Osteocyte (in vitro differentiated cells): ENCODE data around the gene PTGS2. TPM values are rescaled to one million over a fixed set of nuclear protein-coding genes. Genes with fewer than 3 reads are reported as not detected.
"Not testable (repeated sequence)": the region's sequence is repeated elsewhere in the genome, so short reads cannot be mapped to it uniquely, and the experiment has no call there.

ENCODE experiments used
- DNase-seq: peaks from one replicate; pipeline ENCODE4 v3.0.0; 2021; ENCODE audit warnings: mixed read lengths; ENCODE audit not compliant: unreplicated experiment; ENCODE audit errors: extremely low spot score
- H3K27ac Mint-ChIP-seq: one replicate; pipeline ENCODE4 v1.8.0; 2021; ENCODE audit warnings: mild to moderate bottlenecking, mixed read lengths; ENCODE audit not compliant: unreplicated experiment
- H3K27me3 Mint-ChIP-seq: one replicate; pipeline ENCODE4 v1.8.0; 2021; ENCODE audit warnings: mixed read lengths; ENCODE audit not compliant: unreplicated experiment
- H3K36me3 Mint-ChIP-seq: one replicate; pipeline ENCODE4 v1.8.0; 2021; ENCODE audit warnings: mixed read lengths; ENCODE audit not compliant: unreplicated experiment
- H3K4me1 Mint-ChIP-seq: one replicate; pipeline ENCODE4 v1.8.0; 2021; ENCODE audit warnings: mixed read lengths; ENCODE audit not compliant: unreplicated experiment
- H3K4me3 Mint-ChIP-seq: one replicate; pipeline ENCODE4 v1.8.0; 2021; ENCODE audit warnings: mild to moderate bottlenecking, moderate library complexity, mixed read lengths; ENCODE audit not compliant: unreplicated experiment
- H3K9me3 Mint-ChIP-seq: one replicate; pipeline ENCODE4 v1.8.0; 2021; ENCODE audit warnings: mixed read lengths; ENCODE audit not compliant: unreplicated experiment
- total RNA-seq: library from RNA; stranded (reverse); gene quantifications from 2 replicates; pipeline ENCODE4 v1.2.1, GENCODE V29; 2021
- TF ChIP-seq, protein P1 (sequence below): fragments of 200-600 bp; sonication (generic); IDR thresholded peaks from 2 replicates; pipeline ENCODE4 v1.5.0; 2021; ENCODE audit warnings: antibody characterized with exemption, mild to moderate bottlenecking, moderate library complexity

Gene PTGS2
- total RNA-seq, 1 donor from 2014 or later = 4.3 TPM

- DNase-seq = no peak
- Mint-ChIP-seq H3K27ac (no peak overlapping the region), H3K4me1 (no peaks in the 10 kb centered on the region), H3K4me3 (no peak overlapping the region), H3K9me3 (no peaks in the 10 kb centered on the region), H3K36me3 (peaks cover 5% of the 10 kb centered on the region), H3K27me3 (no peaks in the 10 kb centered on the region)
- TF ChIP-seq, protein P1, sequence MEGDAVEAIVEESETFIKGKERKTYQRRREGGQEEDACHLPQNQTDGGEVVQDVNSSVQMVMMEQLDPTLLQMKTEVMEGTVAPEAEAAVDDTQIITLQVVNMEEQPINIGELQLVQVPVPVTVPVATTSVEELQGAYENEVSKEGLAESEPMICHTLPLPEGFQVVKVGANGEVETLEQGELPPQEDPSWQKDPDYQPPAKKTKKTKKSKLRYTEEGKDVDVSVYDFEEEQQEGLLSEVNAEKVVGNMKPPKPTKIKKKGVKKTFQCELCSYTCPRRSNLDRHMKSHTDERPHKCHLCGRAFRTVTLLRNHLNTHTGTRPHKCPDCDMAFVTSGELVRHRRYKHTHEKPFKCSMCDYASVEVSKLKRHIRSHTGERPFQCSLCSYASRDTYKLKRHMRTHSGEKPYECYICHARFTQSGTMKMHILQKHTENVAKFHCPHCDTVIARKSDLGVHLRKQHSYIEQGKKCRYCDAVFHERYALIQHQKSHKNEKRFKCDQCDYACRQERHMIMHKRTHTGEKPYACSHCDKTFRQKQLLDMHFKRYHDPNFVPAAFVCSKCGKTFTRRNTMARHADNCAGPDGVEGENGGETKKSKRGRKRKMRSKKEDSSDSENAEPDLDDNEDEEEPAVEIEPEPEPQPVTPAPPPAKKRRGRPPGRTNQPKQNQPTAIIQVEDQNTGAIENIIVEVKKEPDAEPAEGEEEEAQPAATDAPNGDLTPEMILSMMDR = no peak
These were observed 8.9 kb downstream of the PTGS2 start for GRCh38 chr1:186671136-186671825.

DNA sequence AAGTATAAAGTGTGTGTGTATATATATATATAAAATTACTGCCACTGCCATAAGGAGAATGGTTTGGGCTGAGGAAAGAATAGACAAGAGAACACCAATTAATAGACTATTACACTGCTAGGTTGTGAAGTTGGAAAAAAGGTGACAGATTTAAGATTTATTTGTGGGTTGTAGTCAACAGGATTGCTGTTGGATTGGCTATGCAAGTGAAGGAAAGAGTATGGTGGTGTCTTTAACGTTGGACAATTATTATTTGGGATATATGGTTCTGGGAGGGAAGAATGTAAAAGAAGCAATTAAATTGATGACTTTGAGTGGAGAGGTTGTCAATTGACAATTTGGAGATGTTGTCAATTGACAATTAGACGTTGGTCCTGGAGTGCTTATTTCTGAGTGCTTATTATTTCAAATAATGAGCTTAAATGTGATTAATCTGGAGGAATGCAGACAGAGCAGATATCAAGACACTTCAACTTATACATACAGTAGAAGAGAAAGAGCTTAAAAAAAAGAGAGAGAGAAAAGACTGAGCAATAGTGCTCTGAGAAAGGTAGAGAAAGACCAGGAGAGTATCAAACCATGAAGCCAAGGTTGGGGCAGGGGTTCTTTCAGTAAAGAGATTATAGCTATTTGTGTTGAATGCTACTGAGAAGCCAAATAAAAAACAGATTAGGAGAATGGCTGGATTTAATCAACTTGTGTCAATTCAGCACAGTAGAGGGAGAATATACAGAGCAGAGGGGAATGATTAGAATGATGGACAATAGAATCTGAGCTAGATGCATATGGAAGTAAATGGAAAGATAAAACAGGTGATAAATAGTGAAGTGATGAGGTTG, 9.7 kb downstream of the PTGS2 start:
- Mint-ChIP-seq H3K27me3 (no peaks in the 10 kb centered on the region), H3K4me1 (no peaks in the 10 kb centered on the region), H3K27ac (no peak overlapping the region), H3K9me3 (no peaks in the 10 kb centered on the region), H3K4me3 (no peak overlapping the region), H3K36me3 (peaks cover 5% of the 10 kb centered on the region)
- TF ChIP-seq, protein P1 = no peak
- no peak for DNase-seq

DNA sequence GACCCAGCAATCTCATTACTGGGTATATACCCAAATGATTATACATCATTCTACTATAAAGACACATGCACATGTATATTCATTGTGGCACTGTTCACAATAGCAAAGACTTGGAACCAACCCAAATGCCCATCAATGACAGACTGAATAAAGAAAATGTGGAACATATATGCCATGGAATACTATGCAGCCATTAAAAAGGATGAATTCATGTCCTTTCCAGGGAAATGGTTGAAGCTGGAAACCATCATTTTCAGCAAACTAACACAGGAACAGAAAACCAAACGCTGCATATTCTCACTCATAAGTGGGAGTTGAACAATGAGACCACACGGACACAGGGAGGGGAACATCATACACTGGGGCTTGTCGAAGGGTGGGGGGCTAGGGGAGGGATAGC, 10.4 kb downstream of the PTGS2 start:
- not testable (repeated sequence) for H3K36me3 Mint-ChIP-seq, DNase-seq, H3K4me1 Mint-ChIP-seq, H3K27me3 Mint-ChIP-seq, H3K27ac Mint-ChIP-seq, H3K4me3 Mint-ChIP-seq, H3K9me3 Mint-ChIP-seq

DNA sequence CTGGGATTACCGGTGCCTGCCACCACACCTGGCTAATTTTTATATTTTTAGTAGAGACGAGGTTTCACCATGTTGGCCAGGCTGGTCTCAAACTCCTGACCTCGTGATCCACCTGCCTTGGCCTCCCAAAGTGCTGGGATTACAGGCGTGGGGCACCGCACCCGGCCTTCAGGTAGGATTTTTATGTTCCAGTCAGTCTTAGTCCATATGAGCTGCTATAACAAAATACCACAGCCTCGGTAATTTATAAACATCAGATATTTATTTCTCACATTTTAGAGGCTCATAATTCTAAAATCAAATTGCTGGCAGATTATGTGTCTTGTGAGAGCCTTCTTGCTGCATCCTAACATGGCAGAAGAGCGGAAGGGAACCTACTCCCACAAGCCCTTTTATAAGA, 16.0 kb downstream of the PTGS2 start:
- not testable (repeated sequence) for H3K27me3 Mint-ChIP-seq, H3K9me3 Mint-ChIP-seq, H3K4me1 Mint-ChIP-seq, H3K27ac Mint-ChIP-seq, DNase-seq, H3K36me3 Mint-ChIP-seq, H3K4me3 Mint-ChIP-seq

DNA sequence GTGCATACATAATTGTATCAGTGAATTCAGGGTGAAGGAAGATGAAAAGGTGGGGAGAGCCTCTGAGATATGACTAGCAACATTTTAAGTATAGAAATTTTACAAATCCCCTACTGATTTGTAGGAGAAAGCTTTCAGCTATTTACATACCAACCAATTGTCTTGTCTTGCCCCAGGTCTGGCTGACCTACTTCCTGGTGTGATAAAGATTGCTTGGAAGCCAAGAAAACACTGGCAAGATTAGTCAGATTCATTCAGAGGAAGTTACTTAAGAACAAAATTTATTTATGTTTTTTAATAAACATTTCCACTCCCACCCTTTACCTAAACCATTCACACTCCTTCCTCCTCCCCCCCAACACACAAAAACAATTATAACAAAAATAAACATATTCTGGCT, 17.5 kb downstream of the PTGS2 start:
- H3K4me1 Mint-ChIP-seq = no peaks in the 10 kb centered on the region
- no peaks in the 10 kb centered on the region for H3K27me3 Mint-ChIP-seq
- TF ChIP-seq, protein P1 = no peak
- no peak for DNase-seq
- peaks cover 7% of the 10 kb centered on the region for H3K9me3 Mint-ChIP-seq
- no peaks in the 10 kb centered on the region for H3K36me3 Mint-ChIP-seq
- H3K4me3 Mint-ChIP-seq = no peak overlapping the region
- H3K27ac Mint-ChIP-seq = no peak overlapping the region

- TF ChIP-seq, protein P1 = no peak
- Mint-ChIP-seq H3K36me3 (no peaks in the 10 kb centered on the region), H3K4me3 (no peak overlapping the region), H3K9me3 (peaks cover 7% of the 10 kb centered on the region), H3K27me3 (no peaks in the 10 kb centered on the region), H3K27ac (no peak overlapping the region), H3K4me1 (no peaks in the 10 kb centered on the region)
- DNase-seq = no peak
These were observed 20.3 kb downstream of the PTGS2 start for GRCh38 chr1:186659890-186660341.
